HG03565 (cell line): ENCODE measurements around the gene SYNGR4.

Experiments used
- ATAC-seq: cut with Tn5 transposase; IDR thresholded peaks from one replicate; pipeline ENCODE4 v1.9.1; 2021; ENCODE audit warnings: mild to moderate bottlenecking, moderate library complexity; ENCODE audit not compliant: unreplicated experiment

Gene SYNGR4

DNA sequence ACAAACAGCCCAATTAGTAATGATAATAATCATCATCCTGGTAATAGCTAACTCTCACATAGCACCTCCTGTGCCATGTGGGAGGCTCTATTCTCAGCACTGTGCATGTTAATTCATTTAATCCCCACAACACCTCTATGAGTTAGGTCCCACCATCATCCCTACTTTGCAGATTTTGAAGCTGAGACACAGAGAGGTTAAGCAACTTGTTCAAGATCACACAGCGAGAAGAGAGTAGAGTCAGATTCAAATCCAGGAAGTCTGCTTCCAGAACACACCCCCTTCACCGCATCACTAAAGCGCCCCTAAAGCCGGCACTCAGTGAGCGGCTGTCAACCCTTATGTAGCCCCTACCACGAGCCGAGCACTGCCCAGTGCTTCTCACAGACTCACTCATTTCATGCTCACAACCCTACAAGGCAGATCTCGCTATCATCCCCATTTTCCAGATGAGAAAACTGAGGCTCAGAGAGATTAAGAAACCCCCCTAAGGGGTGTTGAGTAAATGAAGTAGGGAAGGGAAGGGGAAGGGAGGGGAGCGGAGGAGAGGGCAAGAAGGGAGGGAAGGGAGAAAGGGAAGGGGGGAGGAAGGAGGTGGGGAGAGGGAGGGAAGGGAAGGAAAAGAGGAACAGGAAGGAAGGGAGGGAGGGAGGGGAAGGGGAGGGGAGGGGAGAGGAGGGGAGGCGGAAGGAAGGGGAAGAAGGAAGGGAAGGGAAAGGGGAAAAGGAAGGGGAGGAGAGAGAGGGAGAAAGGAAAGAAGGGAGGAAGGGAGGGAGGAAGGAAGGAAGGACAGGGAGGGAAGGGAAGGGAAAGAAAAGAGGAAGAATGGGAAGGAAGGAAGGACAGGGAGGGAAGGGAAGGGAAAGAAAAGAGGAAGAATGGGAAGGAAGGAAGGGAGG is 22.4 kb upstream of the SYNGR4 start:
- ATAC-seq, result no peak

DNA sequence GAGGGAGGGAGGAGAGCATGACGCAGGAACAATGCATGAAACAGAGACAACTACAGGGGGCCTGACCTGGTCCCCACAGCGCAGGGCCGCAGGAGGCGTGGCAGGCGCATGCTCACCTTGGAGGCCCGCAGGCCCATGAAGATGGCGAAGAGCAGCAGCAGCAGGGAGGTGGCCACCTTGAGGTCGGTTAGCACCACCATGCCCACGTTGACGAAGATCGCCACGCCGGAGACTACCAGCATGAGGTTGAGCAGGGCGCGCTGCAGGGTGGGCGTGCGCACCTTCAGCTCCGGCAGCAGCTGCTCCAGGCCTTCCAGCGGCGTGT is 21.8 kb upstream of the SYNGR4 start:
- no peak for ATAC-seq

DNA sequence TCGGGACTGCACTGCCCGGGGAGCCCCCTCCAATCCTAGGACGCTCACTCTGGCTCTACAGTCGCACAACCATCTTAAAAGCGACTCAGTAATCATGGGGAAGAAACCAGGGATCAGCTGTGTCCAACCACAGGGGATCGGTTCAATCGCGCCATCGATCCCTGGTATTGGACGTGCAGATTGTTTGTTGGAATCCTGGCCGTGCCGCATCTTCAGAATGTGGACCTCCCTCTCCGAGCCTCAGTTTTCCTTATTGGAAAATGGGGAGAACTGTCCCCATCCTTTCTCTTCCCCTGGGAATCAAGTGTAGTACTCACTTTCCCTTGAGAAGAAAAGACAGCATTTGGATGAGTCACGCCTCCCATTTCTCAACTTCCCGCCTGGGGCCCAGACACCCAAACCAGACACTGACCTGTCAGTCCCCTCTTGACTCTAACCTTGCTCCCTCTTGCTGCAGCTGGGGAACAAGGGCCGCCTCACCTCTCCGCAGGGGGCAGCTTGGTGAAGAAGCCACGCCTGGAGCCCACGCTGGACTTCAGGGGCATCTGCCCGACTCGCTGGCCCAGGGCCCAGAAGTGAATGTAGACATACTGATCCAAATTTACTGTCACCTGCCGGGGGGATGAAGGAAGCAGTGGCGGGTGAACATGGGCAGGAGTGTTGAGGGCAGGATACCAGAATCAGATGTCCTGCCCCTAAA is 21.2 kb upstream of the SYNGR4 start:
- no peak for ATAC-seq

DNA sequence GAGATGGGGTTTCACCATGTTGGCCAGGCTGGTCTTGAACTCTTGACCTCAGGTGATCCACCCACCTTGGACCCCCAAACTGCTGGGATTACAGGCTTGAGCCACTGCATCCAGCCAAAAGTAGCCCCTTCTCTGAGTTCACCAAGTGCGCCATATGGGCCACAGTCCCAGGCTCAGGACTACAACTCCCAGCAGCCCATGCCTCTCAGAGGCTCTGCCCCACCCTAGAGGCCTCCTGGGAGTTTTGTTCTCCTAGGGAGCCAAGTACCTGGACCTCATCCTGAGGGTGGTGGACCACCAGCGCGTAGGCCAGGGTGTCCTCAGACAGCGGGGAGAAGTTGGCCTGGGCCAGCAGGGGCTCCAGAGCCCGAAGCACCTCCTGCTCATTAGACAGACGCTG is 19.3 kb upstream of the SYNGR4 start:
- no peak for ATAC-seq

DNA sequence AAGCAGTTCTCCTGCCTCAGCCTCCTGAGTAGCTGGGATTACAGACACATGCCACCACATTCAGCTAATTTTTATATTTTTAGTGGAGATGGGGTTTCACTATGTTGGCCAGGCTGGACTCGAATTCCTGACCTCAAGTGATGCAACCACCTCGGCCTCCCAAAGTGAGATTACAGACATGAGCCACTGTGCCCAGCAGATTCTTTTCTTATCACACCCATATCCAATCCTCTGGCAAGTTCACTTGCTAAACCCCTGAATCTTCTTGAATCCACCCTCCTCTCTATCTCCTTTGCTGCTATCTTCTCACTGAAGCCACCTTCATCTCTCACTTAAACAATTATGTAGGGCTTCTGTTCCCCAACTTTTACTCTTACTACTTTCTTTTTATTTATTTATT is 18.0 kb upstream of the SYNGR4 start:
- no peak for ATAC-seq

DNA sequence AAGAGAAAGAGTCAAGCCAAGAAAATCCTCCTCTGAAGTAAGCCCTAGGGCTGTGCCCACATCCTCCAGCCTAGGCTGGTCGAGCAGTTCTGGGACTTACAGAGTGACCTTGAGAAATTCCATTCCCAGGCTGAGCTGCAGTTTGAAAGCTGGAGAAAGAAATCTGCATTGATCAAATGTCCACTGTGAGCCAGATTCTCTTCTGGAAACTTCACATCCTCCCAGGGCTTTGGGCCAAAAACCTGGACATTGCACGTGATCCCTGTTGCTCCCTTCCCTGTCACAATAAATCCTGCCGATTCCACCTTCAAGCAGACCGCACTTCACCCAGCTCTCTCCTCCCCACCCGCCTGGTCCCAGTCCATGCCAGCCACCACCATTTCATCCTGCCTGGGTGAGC is 16.1 kb upstream of the SYNGR4 start:
- no peak for ATAC-seq

DNA sequence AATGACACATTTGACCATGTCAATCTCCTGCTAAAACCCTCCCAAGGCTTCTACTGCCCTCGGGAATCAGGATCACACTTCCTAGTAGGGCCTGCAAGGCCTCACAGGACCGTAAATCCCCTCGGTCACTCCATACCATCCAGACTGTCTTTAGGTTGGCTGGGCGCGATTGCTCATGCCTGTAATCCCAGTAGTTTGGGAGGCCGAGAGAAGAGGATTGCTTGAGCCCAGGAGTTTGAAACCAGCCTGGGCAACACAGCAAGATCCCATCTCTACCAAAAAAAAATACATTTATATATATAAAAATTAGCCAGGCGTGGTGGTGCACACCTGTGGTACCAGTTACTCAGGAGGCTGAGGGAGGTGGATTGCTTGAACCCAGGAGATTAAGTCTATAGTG is 15.4 kb upstream of the SYNGR4 start:
- ATAC-seq, result no peak

DNA sequence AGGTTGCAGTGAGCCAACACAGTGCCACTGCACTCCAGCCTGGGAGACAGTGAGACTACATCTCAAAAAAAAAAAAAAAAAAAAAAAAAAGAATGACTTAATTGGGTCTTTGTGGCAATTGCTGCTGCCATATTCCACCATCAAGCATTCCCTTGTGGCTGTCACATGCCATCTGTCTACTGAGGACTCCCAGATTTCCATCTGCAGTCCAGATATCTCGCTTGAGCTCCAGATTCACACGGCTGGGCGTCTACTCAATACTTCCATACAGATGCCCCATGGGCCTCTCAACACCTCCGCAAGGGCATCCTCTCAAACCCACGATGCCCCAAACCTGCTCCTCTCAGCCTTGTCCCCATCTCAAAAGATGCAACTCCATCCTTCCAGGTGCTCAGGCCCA is 13.3 kb upstream of the SYNGR4 start:
- no peak for ATAC-seq

DNA sequence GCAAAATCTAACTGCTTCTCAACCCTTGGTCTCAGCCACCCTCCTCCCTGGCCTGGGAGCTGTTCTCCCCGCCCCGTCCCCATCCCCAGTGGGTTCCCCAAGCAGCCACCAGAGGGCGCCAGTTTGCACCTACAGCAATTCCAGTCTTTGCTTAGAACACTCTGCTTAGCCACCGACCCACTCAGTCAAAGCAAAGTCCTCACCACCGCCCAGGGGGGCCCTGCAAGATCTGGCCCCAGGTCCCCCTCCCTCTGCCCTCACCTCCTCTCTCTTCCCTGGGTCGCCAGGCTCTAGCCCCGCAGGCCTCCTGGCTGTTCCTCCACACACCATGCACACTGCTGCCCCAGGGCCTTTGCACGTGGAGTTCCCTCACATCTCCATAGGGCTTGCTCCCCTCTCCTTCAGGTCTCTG is 12.8 kb upstream of the SYNGR4 start:
- ATAC-seq, result no peak

DNA sequence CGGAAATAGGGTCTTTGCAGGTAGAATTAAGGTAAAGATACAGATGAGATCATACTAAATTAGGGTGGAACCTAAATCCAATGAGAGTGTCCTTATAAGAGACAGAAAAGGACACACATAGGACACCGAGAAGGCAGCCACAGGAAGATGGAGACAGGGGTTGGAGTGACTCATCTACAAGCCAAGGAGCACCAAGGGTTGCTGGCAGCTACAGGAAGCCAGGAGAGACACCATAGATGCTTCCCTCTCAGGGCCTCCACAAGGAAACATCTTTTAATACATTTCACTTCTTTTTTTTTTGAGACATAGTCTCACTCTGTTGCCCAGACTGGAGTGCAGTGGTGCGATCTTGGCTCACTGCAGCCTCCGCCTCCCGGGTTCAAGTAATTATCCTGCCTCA is 10.5 kb upstream of the SYNGR4 start:
- ATAC-seq, result no peak

DNA sequence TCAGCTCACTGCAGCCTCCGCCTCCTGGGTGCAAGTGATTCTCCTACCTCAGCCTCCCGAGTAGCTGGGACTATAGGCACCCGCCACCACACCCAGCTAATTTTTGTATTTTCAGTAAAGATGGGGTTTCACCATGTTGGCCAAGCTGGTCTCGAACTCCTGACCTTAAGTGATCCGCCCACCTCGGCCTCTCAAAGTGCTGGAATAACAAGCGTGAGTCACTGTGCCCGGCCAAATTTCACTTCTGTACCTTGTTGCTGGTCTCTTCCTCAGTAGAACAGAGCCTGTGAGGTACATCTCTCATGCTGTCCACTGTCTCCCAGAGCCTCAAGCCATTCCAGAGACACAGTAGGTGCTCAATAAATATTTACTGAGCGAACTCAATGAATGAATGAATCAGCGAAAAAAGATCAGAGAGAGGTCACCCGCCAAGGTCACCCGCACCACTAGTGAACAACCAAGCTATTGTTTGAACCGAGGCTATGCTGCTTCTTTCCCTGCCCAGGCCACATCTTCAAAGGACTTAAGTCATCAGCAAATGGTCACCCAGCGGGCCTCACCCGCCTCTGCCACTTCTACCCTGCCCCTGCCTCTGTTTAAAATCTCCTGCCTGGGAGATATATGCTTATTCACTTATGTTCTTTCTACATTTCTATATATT is 9.7 kb upstream of the SYNGR4 start:
- ATAC-seq, result no peak

DNA sequence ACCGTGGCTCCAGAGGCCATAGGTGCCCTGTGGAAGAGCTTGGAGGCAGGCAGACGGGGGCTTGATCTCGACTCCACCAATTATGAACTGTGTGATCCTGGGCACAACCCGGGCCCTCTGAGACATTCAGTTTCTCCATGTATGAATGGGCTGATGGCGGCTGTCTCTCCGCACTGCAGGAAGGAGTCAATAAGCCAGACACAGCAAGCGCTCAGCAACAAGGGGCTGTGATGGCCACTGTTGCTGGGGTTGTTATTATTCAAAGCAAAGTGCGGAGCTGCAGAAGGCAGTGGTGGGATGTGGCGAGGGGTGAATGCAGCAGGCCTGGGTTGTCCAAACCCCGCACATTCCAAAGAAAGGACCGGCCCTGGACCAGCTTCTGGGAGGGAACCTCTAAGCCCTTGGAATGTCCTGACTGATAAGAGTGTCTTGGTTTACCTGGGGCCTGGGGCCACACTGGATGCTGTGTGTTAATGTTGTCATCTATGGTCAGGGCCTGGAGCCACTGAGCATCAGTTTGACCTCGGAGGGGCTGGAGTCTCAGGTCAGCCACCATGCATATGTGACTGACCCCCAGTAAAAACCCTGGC is 8.7 kb upstream of the SYNGR4 start:
- ATAC-seq, result no peak

DNA sequence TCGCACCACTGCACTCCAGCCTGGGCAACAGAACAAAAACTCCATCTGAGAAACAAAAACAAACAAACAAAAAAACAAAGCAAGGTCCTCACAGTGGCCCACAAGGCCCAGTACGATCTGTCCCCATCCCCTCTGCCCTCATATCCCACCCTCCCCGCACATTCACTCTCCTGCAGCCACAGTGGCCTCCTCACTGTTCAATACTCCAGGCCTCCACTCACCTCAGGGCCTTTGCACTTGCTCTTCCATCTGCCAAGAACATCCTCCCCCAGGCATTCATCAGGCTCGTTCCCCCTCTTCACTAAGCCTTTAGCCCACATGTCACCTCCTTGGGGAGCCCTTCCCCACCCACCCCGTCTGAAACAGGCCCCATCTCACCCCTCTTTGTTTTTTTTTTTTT is 5.0 kb upstream of the SYNGR4 start:
- ATAC-seq, result no peak

DNA sequence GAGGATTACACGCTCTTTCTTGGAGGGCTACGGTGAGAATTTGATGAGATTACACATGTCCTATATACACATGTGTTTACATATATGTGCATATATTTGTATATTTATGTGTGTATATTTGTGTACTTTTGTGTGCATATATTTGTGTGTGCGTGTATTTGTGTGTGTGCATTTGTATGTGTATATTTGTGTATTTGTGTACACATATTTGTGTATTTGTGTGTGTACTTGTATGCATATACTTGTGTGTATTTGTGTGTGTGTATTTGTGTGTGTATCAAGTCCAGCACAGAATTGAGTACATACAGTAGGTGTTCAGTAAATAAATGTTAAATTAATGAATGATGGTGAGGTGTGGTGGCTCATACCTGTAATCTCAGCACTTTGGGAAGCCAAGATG is 2.3 kb upstream of the SYNGR4 start:
- no peak for ATAC-seq

DNA sequence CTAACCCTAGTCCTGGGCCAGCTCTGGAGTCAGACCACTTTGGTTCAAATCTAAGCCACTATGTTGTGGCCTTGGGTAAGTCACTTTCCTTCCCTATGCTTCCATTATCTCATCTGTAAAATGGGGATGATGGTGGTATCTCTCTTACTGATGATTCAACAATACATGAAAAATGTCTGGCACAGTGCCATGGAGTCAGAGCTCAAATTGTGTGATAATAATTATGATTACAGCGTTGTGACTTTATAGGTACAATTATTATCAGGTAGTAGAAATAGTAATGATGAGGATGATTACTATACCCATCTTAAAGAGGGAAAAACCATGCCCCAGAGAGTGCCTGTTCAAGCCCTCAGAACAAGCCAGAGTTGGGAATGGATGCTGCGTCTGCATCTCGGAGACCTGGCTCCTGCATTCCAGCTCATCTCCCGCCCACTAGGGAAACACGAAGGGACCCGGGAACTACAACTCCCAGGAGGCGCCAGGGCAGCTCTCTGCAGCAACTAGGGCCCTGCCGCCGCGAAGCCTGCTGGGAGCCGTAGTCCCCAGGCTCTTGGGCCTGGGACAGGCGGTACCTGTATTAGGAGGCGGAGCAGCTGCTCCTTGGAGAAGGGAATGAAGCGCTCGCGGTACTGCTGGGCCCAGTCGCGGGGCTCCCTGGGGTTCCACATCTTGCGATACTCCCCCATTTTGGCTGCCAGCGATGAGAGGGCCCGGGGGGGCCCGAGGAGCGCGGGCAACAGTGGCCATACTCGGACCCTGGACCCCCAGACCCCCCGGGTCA is 1.3 kb upstream of the SYNGR4 start:
- peak; percentile 50 for ATAC-seq

DNA sequence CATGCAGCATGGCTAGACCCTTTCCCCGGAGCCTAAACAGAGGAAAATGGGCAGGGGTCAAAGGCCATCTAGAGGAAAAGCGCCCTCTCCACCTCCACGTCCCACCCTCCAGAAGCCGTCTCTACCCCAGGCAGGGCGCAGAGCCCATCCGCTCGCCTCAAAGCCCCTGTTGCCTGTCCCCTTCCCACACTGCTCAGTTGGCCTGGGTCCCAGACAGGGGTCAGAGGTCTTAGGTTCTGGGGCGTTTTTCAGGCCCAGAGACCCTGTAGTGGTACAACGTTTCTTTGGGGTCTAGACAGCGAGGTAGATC is 712 bp upstream of the SYNGR4 start:
- no peak for ATAC-seq

DNA sequence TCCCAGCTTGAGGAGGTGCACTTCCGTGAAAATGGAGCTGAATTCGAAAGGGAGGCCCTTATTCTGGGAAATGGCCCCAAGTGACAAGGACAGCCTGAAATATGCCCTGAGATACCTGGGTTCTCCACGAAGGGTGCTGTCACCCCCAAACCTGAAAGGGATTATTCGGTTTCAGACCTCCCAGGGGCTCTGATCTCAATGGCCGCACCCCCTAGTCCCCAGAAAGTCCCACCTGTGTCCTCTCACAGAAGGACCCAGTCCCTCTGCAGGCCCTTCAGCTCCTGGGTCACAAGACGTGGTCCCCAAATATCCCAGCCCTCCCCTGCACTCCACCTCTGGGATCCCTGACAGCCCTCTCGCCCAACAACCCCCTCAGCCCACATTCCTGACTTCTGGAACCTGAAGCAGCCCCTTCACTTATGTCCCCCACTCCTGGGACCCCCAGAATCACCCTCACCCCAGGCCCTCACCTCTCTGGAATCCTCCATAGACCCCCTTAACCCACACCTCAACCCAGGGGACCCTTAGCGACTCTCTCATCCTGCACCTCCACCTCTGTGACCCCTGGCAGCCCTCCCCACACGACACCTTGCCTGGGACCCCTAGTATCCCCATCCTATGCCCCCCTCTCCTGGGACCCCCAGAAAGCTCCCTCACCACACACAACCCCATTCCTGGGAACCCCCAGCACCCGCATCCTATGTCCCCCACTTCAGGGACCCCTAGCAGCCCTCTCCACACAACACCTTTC is 606 bp downstream of the SYNGR4 start:
- ATAC-seq, result no peak

DNA sequence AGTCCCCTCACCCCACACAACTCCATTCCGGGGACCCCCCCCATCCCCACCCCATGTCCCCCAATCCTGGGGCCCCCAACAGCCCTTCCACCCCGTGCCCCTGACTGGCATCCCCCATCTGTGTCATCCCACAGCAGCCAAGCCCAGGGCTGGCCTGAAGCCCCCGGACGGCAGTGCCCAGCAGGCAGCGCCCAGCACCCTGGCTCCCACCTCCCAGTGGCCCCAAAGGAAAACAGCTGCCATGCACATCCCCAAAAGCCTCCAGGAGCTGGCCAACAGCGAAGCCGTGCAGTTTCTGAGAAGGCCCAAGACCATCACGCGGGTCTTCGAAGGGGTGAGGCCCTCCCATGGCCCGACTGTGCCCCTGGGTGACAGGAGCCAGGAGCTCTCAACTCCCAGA is 1.4 kb downstream of the SYNGR4 start:
- ATAC-seq, result no peak

DNA sequence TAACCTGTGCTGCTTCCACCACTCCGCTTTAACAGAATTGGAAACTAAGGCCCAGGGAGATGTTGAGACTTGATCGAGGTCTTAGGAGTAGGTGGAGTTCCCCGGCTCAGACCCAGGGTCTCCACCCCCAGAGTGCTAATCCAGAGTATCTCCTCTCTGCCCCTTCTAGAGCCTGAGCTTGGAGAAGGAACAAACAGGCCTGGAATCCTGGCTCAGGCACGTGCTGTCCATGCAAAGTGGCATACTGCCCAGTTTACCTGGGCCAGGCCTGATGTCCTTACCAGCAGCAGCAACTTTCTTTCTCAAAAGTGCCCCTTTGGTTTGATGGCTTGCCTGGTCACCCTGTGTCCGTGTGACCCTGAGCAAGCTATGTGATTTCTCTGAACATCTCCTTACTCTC is 3.7 kb downstream of the SYNGR4 start:
- ATAC-seq, result no peak

DNA sequence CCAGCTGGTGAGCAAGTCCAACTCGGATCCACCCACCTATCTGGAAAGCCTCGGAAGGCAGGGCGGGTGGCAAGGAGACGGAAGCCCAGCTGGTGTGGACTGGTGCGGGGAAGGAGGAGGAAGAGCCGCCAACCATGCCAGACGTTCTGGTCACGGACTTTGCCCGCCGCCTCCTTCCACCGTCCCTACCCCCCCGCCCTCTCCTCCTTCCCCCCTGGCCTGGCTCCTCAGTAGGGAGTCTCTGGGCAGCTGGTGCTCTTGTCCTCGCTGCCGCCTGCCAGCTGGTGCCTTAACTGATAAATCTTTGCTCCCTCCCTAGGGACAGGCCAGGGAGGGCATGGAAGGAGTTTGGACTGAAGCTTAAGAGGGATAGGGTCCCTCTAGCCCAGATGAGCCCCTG is 4.8 kb downstream of the SYNGR4 start:
- no peak for ATAC-seq
